GM10266 (cell line): Measurements from ENCODE around the gene SRL.
"Not testable (repeated sequence)": the region's sequence is repeated elsewhere in the genome, so short reads cannot be mapped to it uniquely, and the experiment has no call there.

Experiments
- DNase-seq: peaks from one replicate; pipeline ENCODE4 v3.0.0; 2012; ENCODE audit errors: extremely low spot score
- TF ChIP-seq, protein P1 (sequence below): IDR thresholded peaks from 2 replicates; pipeline ENCODE4 v1.5.1; 2012; ENCODE audit warnings: mild to moderate bottlenecking, low read depth; ENCODE audit not compliant: control insufficient read depth, insufficient read depth; ENCODE audit errors: missing control alignments

The SRL gene

DNA sequence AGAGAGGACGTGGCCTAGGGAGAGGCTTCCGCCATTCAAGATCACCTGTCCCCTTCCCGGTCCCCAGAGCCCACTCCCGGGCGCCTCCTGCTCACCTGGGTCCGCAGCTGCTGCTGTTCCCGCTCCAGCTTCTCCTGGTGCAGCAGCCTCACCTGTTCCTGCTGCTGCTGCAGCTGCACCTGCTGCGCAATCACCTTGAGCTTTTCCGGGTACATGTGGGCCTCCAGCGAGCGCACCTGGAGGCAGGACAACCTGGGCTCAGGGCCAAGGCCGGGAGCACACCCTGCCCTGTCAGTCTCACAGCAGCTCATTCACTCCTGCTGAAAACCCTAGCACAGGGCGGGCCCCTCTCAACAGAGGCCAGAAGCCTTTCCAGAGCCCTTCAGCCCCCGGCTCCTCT lies 18.5 kb upstream of the SRL start:
- no peak for DNase-seq
- TF ChIP-seq, protein P1, sequence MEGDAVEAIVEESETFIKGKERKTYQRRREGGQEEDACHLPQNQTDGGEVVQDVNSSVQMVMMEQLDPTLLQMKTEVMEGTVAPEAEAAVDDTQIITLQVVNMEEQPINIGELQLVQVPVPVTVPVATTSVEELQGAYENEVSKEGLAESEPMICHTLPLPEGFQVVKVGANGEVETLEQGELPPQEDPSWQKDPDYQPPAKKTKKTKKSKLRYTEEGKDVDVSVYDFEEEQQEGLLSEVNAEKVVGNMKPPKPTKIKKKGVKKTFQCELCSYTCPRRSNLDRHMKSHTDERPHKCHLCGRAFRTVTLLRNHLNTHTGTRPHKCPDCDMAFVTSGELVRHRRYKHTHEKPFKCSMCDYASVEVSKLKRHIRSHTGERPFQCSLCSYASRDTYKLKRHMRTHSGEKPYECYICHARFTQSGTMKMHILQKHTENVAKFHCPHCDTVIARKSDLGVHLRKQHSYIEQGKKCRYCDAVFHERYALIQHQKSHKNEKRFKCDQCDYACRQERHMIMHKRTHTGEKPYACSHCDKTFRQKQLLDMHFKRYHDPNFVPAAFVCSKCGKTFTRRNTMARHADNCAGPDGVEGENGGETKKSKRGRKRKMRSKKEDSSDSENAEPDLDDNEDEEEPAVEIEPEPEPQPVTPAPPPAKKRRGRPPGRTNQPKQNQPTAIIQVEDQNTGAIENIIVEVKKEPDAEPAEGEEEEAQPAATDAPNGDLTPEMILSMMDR = no peak

DNA sequence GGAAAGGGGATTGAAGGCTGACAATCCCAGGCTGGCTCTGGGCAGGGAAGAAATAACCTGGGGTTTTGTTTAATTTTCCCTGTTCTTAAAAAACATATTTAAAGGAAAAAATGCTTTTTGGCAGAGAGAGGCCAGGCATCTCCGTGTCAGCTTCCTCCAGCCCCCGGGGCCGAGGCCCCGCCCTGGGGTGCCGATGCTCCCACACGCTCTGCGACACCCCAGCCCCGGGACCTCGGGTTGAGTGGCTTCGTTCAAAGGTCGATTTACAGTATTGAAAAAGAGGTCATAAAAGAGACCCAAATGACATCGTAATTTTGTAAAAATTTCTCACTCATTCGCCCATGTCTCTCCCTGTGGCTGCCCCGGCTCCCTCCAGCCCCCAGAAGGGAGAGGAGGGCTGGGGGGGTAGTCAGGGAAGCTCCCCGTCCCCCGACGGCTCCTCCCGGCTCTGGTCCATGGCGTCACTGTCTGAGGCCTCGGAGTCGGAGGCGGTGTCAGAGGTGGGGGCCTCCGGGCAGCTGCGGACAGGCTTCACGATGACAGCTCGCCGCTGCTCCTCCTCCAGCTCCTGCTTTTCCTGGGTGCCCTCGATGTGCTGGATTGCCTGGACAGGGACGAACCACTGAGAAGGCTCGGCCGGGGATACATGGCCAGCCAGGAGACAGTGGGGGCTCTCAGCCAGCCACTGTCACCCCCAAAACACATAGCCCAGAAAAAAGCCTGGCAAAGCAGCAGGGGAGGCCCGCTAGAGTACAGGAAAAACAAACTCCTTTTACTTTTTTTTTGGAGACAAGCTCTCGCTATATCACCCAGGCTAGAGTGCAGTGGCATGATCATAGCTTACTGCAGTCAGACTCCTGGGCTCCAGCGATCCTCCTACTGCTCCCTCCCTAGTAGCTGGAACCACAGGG lies 16.0 kb upstream of the SRL start:
- TF ChIP-seq, protein P1 = no peak
- DNase-seq = no peak

DNA sequence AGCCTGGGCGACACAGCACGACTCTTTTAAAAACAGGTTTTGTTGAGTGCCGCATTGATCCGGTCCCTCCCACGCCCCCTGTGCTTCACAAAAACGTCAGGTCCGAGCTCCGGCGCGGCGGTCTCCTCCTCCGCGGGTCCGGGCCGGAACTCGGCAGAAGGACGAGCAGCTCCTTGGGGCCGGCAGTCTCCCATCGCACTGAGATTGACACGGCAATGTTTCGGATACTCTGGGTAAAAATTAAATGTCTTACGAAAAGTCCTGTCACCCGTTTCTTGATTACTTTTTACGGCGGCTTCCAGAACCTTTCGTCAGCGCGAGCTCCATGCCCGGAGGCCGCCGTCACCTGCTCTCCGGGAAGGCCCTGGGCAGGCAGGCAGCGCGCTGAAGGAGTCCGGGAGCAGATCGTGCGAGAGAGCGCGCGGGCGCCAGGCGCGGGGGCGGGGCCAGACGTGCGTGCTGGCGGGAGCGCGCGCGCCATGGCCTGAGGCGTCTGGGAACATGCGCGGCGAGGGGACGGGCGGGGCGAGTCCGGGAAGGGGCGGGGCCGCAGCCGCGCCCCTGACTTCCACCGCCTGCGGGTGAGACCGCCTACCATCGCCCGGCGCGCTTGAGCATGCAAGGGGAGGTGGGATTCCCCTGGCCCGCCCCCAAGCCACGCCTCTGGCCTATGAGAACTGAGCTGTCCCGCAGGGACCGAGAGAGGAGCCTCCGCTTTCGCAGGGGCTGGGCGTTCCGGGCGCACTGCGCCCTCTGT lies 11.7 kb upstream of the SRL start:
- peak; percentile 99 for DNase-seq
- TF ChIP-seq, protein P1 = no peak

DNA sequence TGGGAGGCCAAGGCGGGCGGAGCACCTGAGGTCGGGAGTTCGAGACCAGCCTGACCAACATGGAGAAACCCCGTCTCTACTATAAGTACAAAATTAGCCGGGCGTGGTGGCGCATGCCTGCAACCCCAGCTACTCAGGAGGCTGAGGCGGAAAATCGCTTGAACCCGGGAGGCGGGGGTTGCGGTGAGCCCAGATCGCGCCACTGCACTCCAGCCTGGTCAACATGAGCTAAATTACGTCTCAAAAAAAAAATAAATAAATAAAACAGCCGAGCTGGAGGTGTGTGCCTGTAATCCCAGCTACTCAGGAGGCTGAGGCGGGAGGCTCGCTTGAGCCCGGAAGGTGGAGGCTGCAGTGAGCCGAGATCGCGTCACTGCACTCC lies 11.1 kb upstream of the SRL start:
- DNase-seq = not testable (repeated sequence)

DNA sequence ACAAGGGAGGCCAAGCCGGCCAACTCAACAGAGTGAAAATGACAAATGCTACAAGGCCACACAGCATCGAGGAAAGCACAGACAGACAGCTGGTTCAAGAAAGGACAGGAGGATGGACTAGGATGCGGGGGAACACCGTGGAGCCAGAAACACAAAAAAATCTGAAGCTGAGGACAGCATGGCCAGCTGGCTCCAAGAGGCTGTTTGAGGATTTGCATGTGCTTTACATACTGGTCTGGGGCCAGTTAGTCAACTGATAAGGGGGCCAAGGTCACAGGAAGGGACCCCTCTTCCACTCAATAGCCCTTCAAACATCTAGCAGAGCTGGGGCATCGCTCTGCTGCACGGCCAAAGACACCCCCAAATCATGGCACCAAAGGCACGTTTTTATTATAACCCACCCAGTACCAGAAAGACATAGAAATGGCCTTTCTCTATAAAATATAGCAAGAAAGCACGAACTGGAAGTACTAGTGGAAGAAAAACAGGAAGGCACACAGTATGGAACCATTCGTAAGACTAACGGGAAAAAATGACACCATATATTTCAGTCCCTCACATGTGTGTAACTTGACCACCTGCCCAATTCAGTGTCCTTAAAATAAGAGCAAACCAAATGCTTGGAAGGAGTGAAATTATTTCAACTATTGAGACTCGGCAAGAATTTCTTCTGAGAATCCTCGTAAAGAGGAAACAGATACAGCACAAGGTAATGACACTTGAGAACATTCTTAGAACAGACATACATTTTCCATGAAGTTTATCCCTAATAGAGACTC lies 7.8 kb upstream of the SRL start:
- TF ChIP-seq, protein P1 = no peak
- DNase-seq = no peak

DNA sequence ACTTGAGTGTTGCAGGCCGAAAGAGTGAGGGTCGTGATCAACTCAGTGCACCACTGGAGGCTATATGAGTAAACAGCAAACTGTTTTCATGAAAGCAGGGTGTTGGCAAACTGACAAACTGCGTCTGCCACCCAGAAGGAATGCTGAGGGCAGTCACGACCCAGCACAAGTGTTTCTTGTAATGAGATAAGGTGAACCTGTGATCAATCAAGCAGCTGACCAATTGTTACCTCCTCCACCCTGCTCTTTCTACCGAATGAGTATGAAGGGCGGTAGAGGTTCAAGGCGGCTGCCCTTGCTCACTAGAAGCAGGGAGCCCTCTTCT lies 5.5 kb upstream of the SRL start:
- TF ChIP-seq, protein P1 = no peak
- DNase-seq = no peak

DNA sequence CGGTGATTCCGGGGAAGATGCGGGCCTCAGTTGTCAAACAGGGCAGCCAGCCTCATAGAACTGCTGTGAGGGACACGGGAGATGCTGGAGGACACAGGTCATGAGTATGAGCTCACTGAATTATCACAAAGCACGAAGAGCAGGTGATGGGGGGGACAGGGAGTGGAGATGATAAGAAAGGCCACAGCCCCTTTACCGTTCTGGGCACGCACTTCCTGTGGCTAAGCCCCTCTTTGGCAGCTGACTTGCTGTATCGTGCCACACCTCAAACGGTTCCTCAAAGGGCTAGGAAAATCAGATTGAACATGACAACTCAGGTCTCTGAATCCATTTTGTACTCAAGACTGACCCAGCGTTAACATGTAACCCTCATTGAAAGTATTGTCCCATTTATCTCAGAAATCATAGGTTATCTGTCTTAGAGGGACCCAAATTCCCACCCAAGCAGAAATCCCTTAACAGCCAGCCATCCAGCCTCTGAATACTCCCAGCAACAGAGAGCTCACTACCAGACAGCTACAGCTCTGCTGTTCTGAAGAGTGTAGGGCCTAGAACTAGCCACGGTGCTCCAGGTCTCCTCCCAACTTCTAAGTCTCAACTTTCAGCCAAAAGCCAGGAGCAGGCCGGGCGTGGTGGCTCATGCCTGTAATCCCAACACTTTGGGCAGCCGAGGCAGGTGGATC lies 5.0 kb upstream of the SRL start:
- TF ChIP-seq, protein P1 = no peak

More for the DNA sequence above, 5.0 kb upstream of the SRL start:
- no peak for DNase-seq
